A549 (cell line): ENCODE results near the gene LENG1. TPM values are rescaled to one million over a fixed set of nuclear protein-coding genes. Genes with fewer than 3 reads are reported as not detected.
A peak's percentile ranks its signal among the peaks of the same experiment; 100 is the strongest.

Source experiments
- ATAC-seq, 2 experiments: fragments of 200-7000 bp in 1 of 2; fragments of >200 bp in 1 of 2; cut with Nextera tagmentation in 1 of 2; cut with Tn5 transposase in 1 of 2; 3 replicates each; pipeline versions ENCODE4 v1.8.0 to v1.9.1; 2018 to 2020; ENCODE audit warnings: mild to moderate bottlenecking in 1 of 2, moderate library complexity in 1 of 2
- CTCF ChIA-PET: fragments of 300-600 bp; sonication (Branson Sonifier 250); formaldehyde crosslinking; extraction: SDS; loops from one replicate; lab custom pipeline; 2021; ENCODE audit warnings: antibody characterized with exemption, inconsistent platforms; lab: Yijun Ruan, JAX
- POLR2A ChIA-PET: fragments of 350-600 bp; formaldehyde crosslinking; extraction: SDS; loops from one replicate; lab custom pipeline; 2021; ENCODE audit warnings: antibody characterized with exemption, inconsistent platforms; lab: Yijun Ruan, JAX
- DNase-seq, 2 experiments: peaks; one replicate each; pipeline versions ENCODE4 v3.0.0 to v3.0.0-alpha.2; 2011 to 2016; ENCODE audit warnings: low read depth in 1 of 2, low spot score in 1 of 2
- FAIRE-seq: peaks from 2 replicates; lab custom pipeline; 2011; peaks lifted over from hg19 to GRCh38; lab: Jason Lieb, UNC
- H3K27ac ChIP-seq, 2 experiments: fragments of >200 bp; sonication (Bioruptor Twin); formaldehyde crosslinking; 3 replicates each; pipeline ENCODE4 v1.5.1; 2016 to 2017
- H3K4me1 ChIP-seq: fragments of >200 bp; sonication (Bioruptor Twin); formaldehyde crosslinking; 3 replicates; pipeline ENCODE4 v1.6.1; 2016
- H3K4me2 ChIP-seq: fragments of >200 bp; sonication (Bioruptor Twin); formaldehyde crosslinking; 3 replicates; pipeline ENCODE4 v1.6.1; 2016
- H3K4me3 ChIP-seq: fragments of >200 bp; sonication (Bioruptor Twin); formaldehyde crosslinking; 3 replicates; pipeline ENCODE4 v1.5.1; 2016
- H3K9me3 ChIP-seq: fragments of >200 bp; sonication (Bioruptor Twin); formaldehyde crosslinking; 3 replicates; pipeline ENCODE4 v1.6.1; 2016
- ATOH8 ChIP-seq: fragments of 250-450 bp; sonication (Bioruptor Pico); IDR thresholded peaks from 2 replicates; pipeline ENCODE4 v1.5.0; 2020; ENCODE audit warnings: low read depth, mild to moderate bottlenecking, moderate library complexity
- BCL3 ChIP-seq: fragments of >200 bp; sonication (Bioruptor Twin); formaldehyde crosslinking; IDR thresholded peaks from 3 replicates; pipeline ENCODE4 v1.6.1; 2016
- CBX8 ChIP-seq: fragments of 200-600 bp; sonication (generic); IDR thresholded peaks from 2 replicates; pipeline ENCODE4 v1.6.1; 2016
- CEBPB ChIP-seq, 2 experiments: fragments of >200 bp in 1 of 2; sonication (Bioruptor Twin) in 1 of 2; formaldehyde crosslinking in 1 of 2; IDR thresholded peaks; 2 replicates each; pipeline ENCODE4 v1.6.1; 2012 to 2016
- CHD2 ChIP-seq: fragments of 150-350 bp; IDR thresholded peaks from 2 replicates; pipeline ENCODE4 v1.6.1; 2014; ENCODE audit warnings: low read length; ENCODE audit not compliant: partially characterized antibody
- CTCF ChIP-seq: fragments of >200 bp; sonication (Bioruptor Twin); formaldehyde crosslinking; IDR thresholded peaks from 3 replicates; pipeline ENCODE4 v1.5.1; 2016
- E2F6 ChIP-seq: IDR thresholded peaks from 2 replicates; pipeline ENCODE4 v1.6.1; 2012; ENCODE audit warnings: low read depth, borderline replicate concordance
- EHF ChIP-seq: fragments of 250-450 bp; sonication (Bioruptor Pico); IDR thresholded peaks from 2 replicates; pipeline ENCODE4 v1.5.0; 2020; ENCODE audit warnings: mild to moderate bottlenecking
- ELK1 ChIP-seq: fragments of 150-350 bp; IDR thresholded peaks from 2 replicates; pipeline ENCODE4 v1.6.1; 2014; ENCODE audit warnings: low read depth, mild to moderate bottlenecking, low read length
- EP300 ChIP-seq, 2 experiments: fragments of >200 bp; sonication (Bioruptor Twin); formaldehyde crosslinking; IDR thresholded peaks; 2 replicates in 1 of 2; 3 replicates in 1 of 2; pipeline ENCODE4 v1.6.1; 2016 to 2017
- FOSL2 ChIP-seq, 2 experiments: fragments of 450-650 bp in 1 of 2; fragments of >200 bp in 1 of 2; sonication (Bioruptor Twin) in 1 of 2; formaldehyde crosslinking; IDR thresholded peaks; 2 replicates each; pipeline versions ENCODE4 v1.5.0 to v1.6.1; 2016 to 2020; ENCODE audit warnings: mild to moderate bottlenecking in 1 of 2, moderate library complexity in 1 of 2
- GATA3 ChIP-seq: IDR thresholded peaks from 2 replicates; pipeline ENCODE4 v1.6.1; 2012; ENCODE audit warnings: borderline replicate concordance
- HES2 ChIP-seq: fragments of >200 bp; sonication (Bioruptor Twin); formaldehyde crosslinking; IDR thresholded peaks from 2 replicates; pipeline ENCODE4 v1.6.1; 2016
- HMGXB4 ChIP-seq: fragments of 250-450 bp; sonication (Bioruptor Pico); IDR thresholded peaks from 2 replicates; pipeline ENCODE4 v1.5.0; 2021; ENCODE audit warnings: mild to moderate bottlenecking, moderate library complexity, borderline replicate concordance
- HOXB13 ChIP-seq: fragments of 250-450 bp; sonication (Bioruptor Pico); IDR thresholded peaks from 2 replicates; pipeline ENCODE4 v1.5.0; 2020; ENCODE audit warnings: low read depth, mild to moderate bottlenecking, moderate library complexity
- HOXB5 ChIP-seq: fragments of 250-450 bp; sonication (Bioruptor Pico); IDR thresholded peaks from 2 replicates; pipeline ENCODE4 v1.5.0; 2020; ENCODE audit warnings: mild to moderate bottlenecking, moderate library complexity
- KDM1A ChIP-seq: fragments of 200-600 bp; sonication (generic); IDR thresholded peaks from 2 replicates; pipeline ENCODE4 v1.6.1; 2016; ENCODE audit warnings: low read depth, mild to moderate bottlenecking
- RARB ChIP-seq: fragments of 250-450 bp; sonication (Bioruptor Pico); IDR thresholded peaks from 2 replicates; pipeline ENCODE4 v1.8.0; 2021; ENCODE audit warnings: mild to moderate bottlenecking, moderate library complexity
- RCOR1 ChIP-seq: fragments of 150-350 bp; IDR thresholded peaks from 2 replicates; pipeline ENCODE4 v1.6.1; 2014; ENCODE audit warnings: antibody characterized with exemption, low read length, low read depth
- SMC3 ChIP-seq: fragments of >200 bp; sonication (Bioruptor Twin); formaldehyde crosslinking; IDR thresholded peaks from 3 replicates; pipeline ENCODE4 v1.6.1; 2018; ENCODE audit warnings: inconsistent platforms
- SREBF2 ChIP-seq: fragments of 450-650 bp; IDR thresholded peaks from 2 replicates; pipeline ENCODE4 v1.6.1; 2014; ENCODE audit warnings: mild to moderate bottlenecking, moderate library complexity
- TP53 ChIP-seq: fragments of 250-450 bp; sonication (Bioruptor Pico); IDR thresholded peaks from 2 replicates; pipeline ENCODE4 v1.5.0; 2021; ENCODE audit warnings: mild to moderate bottlenecking, moderate library complexity
- ZC3H11A ChIP-seq: fragments of 450-650 bp; IDR thresholded peaks from 2 replicates; pipeline ENCODE4 v1.6.1; 2014; ENCODE audit warnings: antibody characterized with exemption, mild to moderate bottlenecking
- ZSCAN20 ChIP-seq: fragments of 250-450 bp; sonication (Bioruptor Pico); IDR thresholded peaks from 2 replicates; pipeline ENCODE4 v1.8.0; 2022; ENCODE audit warnings: mild to moderate bottlenecking, moderate library complexity
- WGBS: methylation state at CpG from one replicate; pipeline ENCODE4 v1.1.6; 2017; ENCODE audit errors: missing lambda C conversion rate; 5-methylcytosine and 5-hydroxymethylcytosine counted together
- polyA plus RNA-seq, 4 experiments: library from polyadenylated mRNA; depleted of rRNA in 3 of 4; stranded (reverse); fragments of >200 nt; fragmentation: RNase III in 1 of 4; extraction: RNeasy Plus Mini Kit Qiagen cat#74134 plus additional on column Dnase treatment in 1 of 4; gene quantifications; 2 replicates in 3 of 4; 3 replicates in 1 of 4; pipeline ENCODE4 v1.2.3, GENCODE V29; 2011 to 2017

LENG1 gene
- polyA plus RNA-seq, 2 of the 4 experiments (the other 2 are of a cell fraction): 13.3 to 13.8 TPM

- CTCF ChIA-PET: interaction anchor here (1.1 to 17.2 kb wide), 4 partner anchors 8 to 204 kb away, joined by 3 to 295 read pairs (median 6); partner anchors contain the start of gene TMC4
- WGBS: 90% methylated on average over 11 of the region's 11 CpGs
- no peak for FAIRE-seq
- H3K4me2 ChIP-seq: peak overlapping the region; percentile 79; the same call in 1 of the 3 replicates
- H3K27ac ChIP-seq: peak overlapping the region in 1 of 2 experiments; percentile 31; a peak in 2 of 6 replicates
- H3K4me1 ChIP-seq: peaks cover 16% of the 10 kb centered on the region
- H3K4me3 ChIP-seq: no peak overlapping the region
- DNase-seq: no peak
- no peak for TF ChIP-seq ELK1
- TF ChIP-seq RCOR1: no peak
- no peak for TF ChIP-seq SMC3
- TF ChIP-seq FOSL2 (IDR thresholded peaks at IDR 0.05): no peak
- no peak for TF ChIP-seq FOSL2 (CRISPR knock-in tag; IDR thresholded peaks at IDR 0.05)
- TF ChIP-seq, all 56 proteins: peak for 0
- POLR2A ChIA-PET: interaction anchor here (0.7 to 1.0 kb wide), 2 partner anchors 13 to 14 kb away, joined by 3 read pairs; partner anchors contain the start of gene TMC4
- H3K9me3 ChIP-seq: no peaks in the 10 kb centered on the region
- ATAC-seq: no peak
Measured at GRCh38 chr19:54186934-54187381, 27.4 kb upstream of the LENG1 start.

GRCh38 chr19:54186351-54186750 is 26.8 kb upstream of the LENG1 start:
- Histone ChIP-seq H3K9me3 (no peaks in the 10 kb centered on the region), H3K4me2 (no peak overlapping the region), H3K27ac (no peak overlapping the region), H3K4me3 (no peak overlapping the region), H3K4me1 (peaks cover 14% of the 10 kb centered on the region)
- WGBS: 99% methylated on average over 8 of the region's 8 CpGs
- ChIA-PET CTCF (interaction anchor here (2.1 to 17.2 kb wide), 2 partner anchors 14 to 112 kb away, joined by 7 to 295 read pairs; partner anchors contain the start of gene TMC4), POLR2A (interaction anchor here (1.0 kb wide), 1 partner anchor 14 kb away, joined by 3 read pairs; no protein-coding TSS in a partner anchor)
- FAIRE-seq (no peak), DNase-seq (no peak), ATAC-seq (no peak)
- TF ChIP-seq BCL3 (no peak), EP300 (IDR thresholded peaks at IDR 0.05) (no peak), FOSL2 (IDR thresholded peaks at IDR 0.05) (no peak), FOSL2 (CRISPR knock-in tag; IDR thresholded peaks at IDR 0.05) (no peak), ZSCAN20 (CRISPR knock-in tag) (no peak)

GRCh38 chr19:54183431-54183830 is 23.9 kb upstream of the LENG1 start:
- POLR2A ChIA-PET: no interaction called here
- Histone ChIP-seq H3K27ac (no peak overlapping the region), H3K4me3 (no peak overlapping the region), H3K4me2 (no peak overlapping the region), H3K9me3 (no peaks in the 10 kb centered on the region), H3K4me1 (peaks cover 14% of the 10 kb centered on the region)
- CTCF ChIA-PET: interaction anchor here (0.5 to 17.2 kb wide), 5 partner anchors 11 to 435 kb away, joined by 3 to 295 read pairs (median 3); partner anchors contain the start of gene TMC4
- DNase-seq: no peak
- WGBS: 92% methylated on average over 11 of the region's 11 CpGs
- no peak for ATAC-seq
- no peak for FAIRE-seq
- no peak for TF ChIP-seq CHD2
- no peak for TF ChIP-seq HOXB13 (CRISPR knock-in tag)
- no peak for TF ChIP-seq FOSL2 (IDR thresholded peaks at IDR 0.05)
- no peak for TF ChIP-seq FOSL2 (CRISPR knock-in tag; IDR thresholded peaks at IDR 0.05)
- no peak for TF ChIP-seq HES2
- no peak for TF ChIP-seq CEBPB (IDR thresholded peaks at IDR 0.05)
- TF ChIP-seq KDM1A: no peak
- no peak for TF ChIP-seq CBX8
- TF ChIP-seq GATA3: no peak
- no peak for TF ChIP-seq CTCF
- TF ChIP-seq ZC3H11A: no peak
- no peak for TF ChIP-seq ATOH8 (CRISPR knock-in tag)
- no peak for TF ChIP-seq TP53 (CRISPR knock-in tag)
- no peak for TF ChIP-seq RARB (CRISPR knock-in tag)
- TF ChIP-seq EHF (CRISPR knock-in tag): no peak
- no peak for TF ChIP-seq E2F6
- no peak for TF ChIP-seq HOXB5 (CRISPR knock-in tag)
- no peak for TF ChIP-seq HMGXB4 (CRISPR knock-in tag)
- no peak for TF ChIP-seq SREBF2
